Ramos (cell line): ENCODE measurements around the gene ERBB2.
"Not testable (repeated sequence)": the region's sequence is repeated elsewhere in the genome, so short reads cannot be mapped to it uniquely, and the experiment has no call there.

ENCODE experiments used
- in situ Hi-C: fragments of 300-500 bp; cut with MboI; formaldehyde crosslinking; loops from one replicate; pipeline ENCODE4 v1.14.3; 2022; ENCODE audit warnings: low sequenced_read_pairs; ENCODE audit not compliant: unreplicated experiment

The ERBB2 gene

DNA sequence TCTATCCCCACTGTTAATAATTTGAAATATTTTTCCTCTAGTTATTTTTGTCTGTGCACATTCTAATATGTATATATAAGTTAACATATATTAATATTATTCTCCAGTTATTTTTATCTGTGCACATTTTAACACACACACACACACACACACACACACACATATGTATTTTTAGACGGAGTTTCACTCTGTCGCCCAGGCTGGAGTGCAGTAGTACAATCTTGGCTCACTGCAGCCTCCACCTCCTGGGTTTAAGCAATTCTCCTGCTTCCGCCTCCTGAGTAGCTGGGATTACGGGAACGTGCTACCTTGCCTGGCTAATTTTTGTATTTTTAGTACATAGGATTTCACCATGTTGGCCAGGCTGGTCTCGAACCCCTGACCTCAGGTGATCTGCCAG, 17.8 kb downstream of the ERBB2 start:
- in situ Hi-C loops, result no loop called here

DNA sequence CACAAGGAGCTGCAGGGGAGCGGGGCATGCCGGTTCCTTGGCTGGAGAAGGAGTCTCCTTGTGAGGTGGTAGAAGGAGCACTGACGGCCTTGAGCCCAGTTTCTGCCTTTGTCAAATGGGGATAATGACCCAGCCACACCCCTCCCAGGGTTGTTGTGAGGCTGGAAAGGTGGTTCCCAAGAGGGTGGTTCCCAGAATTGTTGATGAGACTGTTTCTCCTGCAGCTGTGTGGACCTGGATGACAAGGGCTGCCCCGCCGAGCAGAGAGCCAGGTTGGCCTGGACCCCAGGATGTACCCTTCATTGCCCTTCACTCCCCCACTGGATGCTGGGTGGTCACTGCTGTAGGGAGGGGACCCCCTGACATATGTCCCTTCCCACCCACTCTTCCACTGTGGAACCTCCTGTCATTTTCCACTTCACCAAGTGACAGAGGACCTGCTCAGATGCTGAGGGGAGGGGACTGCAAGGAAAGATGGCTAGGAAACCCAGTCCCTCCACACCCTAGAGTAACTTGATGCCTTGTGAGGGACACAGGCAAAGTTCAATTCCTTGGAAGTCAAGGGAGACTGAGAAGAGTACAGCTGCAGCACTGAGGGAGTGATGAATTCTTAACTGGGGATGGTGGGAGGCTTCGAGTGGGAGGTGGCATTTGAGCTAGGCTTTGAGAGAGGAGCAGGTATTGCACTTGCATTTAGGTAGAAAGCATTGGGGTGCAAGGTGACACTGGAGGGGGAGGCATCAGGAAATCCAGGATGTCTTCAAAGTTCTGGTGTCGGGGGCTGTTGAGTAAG, 19.9 kb downstream of the ERBB2 start:
- in situ Hi-C loops, result no loop called here

DNA sequence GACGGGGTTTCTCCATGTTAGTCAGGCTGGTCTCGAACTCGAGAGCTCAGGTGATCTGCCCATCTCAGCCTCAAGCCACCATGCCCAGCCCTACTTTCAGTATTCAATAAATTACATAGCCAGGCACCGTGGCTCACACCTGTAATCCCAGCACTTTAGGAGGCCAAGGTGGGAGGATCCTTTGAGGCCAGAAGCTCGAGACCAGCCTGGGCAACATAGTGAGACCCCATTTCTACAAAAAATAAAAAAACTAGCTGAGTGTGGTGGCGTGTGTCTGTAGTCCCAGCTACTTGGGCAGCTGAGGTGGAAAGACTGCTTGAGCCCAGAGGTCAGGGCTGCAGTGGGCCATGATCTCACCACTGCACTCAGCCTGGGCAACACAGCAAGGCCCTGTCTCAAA, 22.2 kb downstream of the ERBB2 start:
- in situ Hi-C loops, result no loop called here

DNA sequence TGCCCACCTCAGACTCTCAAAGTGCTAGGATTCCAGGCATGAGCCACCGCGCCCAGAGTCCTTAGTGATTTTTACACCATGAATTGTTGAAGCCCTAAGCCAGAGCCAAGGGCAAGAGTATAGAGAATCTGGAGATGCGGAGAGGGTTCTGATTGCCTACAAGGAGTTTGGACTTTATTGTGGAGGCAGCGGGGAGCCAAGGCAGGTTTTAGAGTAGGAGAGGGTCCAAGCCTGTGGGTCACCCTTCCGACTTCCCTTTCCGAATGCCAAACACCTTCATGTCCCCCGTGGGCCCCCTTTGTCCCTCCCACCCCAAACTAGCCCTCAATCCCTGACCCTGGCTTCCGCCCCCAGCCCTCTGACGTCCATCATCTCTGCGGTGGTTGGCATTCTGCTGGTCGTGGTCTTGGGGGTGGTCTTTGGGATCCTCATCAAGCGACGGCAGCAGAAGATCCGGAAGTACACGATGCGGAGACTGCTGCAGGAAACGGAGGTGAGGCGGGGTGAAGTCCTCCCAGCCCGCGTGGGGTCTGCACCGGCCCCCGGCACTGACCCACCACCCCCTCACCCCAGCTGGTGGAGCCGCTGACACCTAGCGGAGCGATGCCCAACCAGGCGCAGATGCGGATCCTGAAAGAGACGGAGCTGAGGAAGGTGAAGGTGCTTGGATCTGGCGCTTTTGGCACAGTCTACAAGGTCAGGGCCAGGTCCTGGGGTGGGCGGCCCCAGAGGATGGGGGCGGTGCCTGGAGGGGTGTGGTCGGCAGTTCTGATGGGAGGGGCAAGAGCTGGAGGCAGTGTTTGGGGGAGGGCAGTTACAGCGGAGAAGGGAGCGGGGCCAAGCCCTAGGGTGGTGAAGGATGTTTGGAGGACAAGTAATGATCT, 23.3 kb downstream of the ERBB2 start:
- in situ Hi-C loops, result no loop called here

DNA sequence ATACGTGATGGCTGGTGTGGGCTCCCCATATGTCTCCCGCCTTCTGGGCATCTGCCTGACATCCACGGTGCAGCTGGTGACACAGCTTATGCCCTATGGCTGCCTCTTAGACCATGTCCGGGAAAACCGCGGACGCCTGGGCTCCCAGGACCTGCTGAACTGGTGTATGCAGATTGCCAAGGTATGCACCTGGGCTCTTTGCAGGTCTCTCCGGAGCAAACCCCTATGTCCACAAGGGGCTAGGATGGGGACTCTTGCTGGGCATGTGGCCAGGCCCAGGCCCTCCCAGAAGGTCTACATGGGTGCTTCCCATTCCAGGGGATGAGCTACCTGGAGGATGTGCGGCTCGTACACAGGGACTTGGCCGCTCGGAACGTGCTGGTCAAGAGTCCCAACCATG, 24.9 kb downstream of the ERBB2 start:
- in situ Hi-C loops, result no loop called here

DNA sequence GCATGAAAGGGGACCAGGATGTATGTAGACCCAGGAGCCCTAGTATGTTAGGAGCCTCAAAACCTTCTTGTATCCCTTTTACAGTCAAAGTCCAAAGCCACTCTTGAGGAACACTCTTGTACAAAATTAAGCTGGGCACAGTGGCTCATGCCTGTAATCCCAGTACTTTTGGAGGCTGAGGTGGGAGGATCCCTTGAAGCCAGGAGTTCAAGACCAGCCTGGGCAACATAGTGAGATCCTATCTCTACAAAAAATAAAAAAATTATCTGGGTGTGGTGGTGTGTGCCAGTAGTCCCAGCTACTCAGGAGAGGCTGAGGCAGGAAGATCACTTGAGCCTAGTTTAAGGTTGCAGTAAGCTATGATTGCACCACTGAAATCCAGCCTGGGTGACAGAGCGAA, 26.1 kb downstream of the ERBB2 start:
- in situ Hi-C loops, result not testable (repeated sequence)

DNA sequence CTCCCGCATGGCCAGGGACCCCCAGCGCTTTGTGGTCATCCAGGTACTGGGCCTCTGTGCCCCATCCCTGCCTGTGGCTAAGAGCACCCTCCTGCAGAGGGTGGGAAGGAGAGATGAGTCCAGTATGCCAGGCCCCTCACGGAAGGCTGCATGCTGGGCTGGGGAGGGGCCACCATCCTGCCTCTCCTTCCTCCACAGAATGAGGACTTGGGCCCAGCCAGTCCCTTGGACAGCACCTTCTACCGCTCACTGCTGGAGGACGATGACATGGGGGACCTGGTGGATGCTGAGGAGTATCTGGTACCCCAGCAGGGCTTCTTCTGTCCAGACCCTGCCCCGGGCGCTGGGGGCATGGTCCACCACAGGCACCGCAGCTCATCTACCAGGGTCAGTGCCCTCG, 26.8 kb downstream of the ERBB2 start:
- in situ Hi-C loops, result no loop called here

DNA sequence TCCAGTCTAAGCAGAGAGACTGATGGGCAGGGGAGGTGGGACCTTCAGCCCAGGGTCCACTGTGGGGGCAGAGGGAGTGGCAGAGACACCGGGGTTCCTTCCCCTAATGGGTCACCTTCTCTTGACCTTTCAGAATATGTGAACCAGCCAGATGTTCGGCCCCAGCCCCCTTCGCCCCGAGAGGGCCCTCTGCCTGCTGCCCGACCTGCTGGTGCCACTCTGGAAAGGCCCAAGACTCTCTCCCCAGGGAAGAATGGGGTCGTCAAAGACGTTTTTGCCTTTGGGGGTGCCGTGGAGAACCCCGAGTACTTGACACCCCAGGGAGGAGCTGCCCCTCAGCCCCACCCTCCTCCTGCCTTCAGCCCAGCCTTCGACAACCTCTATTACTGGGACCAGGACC, 27.7 kb downstream of the ERBB2 start:
- in situ Hi-C loops, result no loop called here

DNA sequence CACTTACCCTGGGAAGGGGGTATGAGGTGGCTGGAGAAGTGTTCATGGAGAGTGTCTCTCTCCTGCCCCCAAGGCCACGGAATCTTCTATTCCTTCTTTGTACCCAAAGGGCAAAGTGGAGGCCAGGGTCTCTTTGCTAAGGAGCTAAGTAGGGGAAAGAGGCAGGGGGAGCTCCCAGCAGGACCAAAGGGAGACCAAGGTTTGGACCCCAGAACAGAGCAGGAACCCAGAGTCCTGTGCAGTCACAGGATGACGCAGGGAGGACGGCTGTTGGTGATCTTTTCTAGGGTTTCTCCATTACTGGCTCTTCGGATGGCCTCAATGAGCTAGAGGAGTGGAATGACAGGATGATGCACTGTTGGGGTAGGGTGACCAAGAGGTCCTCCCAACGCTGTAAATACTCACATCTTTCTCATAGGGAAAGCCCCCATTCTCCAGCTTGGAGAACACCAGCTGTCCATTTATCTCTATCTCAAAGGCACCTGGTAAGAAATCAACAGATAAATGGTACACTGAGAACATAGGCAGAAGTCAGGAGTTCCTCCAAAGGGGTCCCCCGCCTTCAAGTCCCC, 29.5 kb downstream of the ERBB2 start:
- in situ Hi-C loops, result no loop called here

DNA sequence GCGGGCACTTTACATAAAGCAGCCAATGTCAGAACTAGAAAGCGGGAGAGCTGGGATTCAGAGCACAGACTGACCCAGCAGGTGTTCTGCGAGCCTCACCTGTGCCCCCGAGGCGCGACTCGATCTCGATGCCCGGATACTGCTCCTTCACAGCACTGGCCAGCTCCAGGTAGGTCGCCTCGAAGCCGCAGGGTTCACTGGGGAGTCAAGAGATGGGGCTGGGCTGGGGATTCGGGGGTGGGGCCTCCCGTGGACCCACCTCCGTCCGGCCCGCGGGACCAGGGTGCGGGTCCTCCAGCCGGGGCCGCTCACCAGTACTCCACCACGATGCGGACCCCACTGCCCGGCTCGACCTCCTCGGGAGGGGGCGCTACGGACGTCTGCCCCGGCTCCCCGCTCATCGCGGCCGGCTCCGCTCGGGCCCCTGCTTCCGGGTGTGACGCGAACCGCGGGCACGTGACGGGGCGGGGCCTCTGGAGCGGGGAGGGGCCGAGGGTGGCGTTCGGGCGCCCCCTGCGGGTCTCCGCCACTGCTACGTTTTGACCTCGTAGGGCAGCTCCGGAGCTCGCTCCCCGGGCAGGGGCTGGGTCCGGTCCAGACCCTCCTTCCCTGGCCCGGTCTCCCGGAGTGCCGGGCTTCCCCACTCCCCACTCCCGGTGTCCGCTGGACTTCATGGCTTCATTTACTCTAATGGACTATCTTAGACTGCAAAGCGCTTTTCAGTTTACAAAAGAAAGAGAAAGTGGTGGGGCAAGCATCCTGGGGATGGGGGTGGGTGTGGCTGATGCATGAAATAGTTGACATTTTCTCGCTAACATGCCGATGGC, 30.4 kb downstream of the ERBB2 start, which contains the start of gene MIEN1:
Gene MIEN1, minus strand, starts transcription at position 438 of the 827 bp plus-strand sequence. Its CDS starts 37 bp downstream, at position 401.
- in situ Hi-C loops, result no loop called here

DNA sequence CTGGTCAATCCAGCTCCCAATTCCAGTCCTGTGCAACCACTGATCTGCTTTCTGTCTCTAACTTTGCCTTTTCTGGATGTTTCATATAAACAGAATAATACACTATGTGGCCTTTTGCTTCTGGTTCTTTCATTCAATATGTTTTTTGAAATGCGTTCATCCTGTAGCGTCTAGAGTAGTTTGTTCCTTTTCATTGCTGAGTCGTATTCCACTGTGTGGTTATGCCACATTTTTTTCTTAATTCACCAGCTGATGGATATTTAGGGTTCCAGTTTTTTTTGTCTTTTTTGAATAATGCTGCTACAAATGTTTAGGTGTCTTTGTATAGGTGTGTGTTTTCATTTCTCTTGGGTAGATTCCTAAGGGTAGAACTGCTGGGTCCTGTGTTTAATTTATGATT, 32.7 kb downstream of the ERBB2 start:
- in situ Hi-C loops, result no loop called here

DNA sequence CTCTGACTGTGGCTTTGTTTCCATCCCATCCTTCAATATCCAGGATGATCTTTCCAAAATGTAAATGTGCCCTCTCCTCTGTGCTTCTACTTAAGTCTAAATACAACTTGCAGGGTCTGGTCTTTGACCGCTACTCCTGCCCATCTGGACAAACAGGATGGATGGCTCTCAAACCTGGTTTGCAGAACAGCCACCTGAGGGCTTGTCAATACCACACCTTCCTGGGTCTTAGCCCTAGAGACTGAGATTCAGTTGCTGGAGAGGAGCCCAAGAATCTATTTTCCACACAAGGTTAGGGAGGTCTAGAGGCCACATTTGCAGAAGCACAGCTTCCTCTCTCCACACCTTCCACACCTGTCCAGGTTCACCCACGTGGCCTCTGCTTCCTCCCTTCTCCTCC, 36.0 kb downstream of the ERBB2 start:
- in situ Hi-C loops, result no loop called here

DNA sequence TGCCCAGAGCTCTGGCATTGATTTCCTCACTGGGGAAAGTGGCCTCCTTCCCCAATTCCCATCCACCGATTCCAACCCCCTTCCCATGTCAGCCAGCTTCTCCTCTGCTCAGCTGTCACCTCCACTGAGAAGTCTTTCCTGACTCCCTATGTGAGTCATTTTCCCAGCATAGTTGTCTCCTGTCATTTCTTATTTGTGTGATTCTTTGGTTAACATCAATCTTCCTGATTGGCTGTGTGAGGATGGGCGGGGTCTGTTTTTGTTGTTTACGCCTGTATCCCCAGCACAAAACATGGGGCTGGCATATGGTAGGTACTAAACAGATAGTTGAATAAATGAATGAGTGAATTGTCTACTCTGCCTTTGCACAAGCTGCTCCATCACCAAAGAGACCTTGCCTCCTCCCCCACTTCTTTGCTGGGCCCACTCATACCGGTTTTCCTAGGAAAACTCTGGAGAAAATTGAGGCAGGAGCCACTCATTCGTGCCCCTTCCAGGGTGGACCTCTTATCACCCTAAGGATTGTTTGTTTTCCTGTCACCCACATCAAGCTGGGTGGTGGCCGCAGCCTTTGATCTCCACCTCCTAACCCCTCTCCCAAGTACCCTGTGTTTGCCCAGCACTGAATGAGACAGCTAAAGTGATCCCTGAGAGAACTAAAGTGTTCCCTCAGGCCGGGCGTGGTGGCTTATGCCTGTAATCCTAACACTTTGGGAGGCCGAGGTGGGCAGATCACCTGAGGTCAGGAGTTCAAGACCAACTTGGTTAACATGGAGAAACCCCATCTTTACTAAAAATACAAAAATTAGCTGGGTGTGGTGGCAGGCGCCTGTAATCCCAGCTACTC, 36.7 kb downstream of the ERBB2 start:
- in situ Hi-C loops, result no loop called here

DNA sequence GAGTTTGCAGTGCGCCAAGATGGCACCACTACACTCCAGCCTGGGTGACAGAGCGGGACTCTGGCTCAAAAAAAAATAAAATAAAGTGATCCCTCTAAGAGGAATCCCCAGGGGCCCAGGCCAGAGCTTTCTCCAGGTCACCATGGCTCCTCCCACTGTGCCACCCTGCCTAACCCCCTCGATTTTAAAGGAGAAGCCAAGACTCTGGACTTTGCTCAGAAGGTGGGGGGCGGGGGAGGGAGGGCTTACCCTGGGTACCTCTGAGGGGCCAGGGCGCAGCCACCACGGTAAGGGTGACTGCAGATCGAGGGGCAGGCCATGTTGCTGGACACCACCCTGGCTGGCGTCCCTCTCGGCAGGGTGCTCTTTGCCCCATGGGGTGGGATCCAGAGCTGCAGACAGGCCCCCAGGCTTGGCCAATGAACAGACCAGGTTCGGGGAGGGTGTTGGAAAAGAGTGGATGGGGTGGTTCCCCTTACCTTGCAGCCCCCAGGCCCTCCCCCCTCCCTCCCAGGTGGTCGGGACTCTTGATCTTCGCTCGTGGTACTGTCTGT, 37.4 kb downstream of the ERBB2 start:
- in situ Hi-C loops, result no loop called here

DNA sequence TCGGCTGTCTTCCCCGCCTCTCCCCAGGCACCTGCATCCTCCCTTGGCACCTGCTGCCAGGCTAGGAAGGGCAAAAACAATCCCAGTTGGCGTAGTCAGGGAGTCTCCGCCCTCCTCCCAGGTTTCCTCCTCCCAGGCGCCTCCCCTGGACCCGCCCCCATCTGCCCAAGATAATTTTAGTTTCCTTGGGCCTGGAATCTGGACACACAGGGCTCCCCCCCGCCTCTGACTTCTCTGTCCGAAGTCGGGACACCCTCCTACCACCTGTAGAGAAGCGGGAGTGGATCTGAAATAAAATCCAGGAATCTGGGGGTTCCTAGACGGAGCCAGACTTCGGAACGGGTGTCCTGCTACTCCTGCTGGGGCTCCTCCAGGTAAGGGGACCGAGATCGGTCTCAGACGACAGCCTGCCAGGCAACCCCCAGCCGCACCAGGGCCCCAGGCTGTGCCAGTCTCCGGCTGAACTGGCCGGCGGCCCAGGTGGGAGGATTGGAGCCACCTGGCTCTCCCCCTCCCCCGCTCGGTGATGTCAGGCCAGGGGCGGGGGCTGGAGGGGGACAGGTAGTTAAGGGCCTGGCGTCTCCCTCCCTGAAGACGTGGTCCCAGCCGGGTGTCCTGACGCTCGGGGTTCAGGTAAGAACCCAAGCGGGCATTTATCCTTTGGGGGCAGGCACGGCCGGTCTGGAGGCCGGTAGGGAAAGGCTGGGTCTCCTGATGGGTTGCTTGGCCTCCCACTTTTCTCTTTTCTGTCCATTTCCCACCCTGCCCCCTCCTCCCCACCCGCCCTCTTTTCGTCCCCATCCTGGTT, 38.1 kb downstream of the ERBB2 start, which contains the start of gene GRB7:
Gene GRB7, plus strand, starts transcription at position 179 of the 808 bp plus-strand sequence. CDS start 4,364 bp downstream, outside the sequence.
- in situ Hi-C loops, result no loop called here

DNA sequence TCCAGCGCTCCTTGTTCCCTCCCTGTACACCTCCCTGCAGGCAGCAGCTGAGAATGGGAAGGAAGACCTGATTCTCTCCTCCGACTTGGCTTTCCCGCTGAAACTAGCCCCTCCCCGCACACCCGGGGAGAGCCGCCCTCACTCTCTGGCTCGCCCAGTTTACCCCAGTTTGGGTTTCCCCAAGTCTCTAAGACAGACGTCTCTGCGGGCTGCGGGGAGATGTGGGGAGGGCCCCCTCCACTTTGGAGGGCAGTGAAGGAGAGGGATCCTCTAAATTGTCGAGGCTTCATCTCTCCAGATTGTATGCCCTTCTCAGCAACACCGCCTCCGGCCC, 38.7 kb downstream of the ERBB2 start:
- in situ Hi-C loops, result no loop called here

DNA sequence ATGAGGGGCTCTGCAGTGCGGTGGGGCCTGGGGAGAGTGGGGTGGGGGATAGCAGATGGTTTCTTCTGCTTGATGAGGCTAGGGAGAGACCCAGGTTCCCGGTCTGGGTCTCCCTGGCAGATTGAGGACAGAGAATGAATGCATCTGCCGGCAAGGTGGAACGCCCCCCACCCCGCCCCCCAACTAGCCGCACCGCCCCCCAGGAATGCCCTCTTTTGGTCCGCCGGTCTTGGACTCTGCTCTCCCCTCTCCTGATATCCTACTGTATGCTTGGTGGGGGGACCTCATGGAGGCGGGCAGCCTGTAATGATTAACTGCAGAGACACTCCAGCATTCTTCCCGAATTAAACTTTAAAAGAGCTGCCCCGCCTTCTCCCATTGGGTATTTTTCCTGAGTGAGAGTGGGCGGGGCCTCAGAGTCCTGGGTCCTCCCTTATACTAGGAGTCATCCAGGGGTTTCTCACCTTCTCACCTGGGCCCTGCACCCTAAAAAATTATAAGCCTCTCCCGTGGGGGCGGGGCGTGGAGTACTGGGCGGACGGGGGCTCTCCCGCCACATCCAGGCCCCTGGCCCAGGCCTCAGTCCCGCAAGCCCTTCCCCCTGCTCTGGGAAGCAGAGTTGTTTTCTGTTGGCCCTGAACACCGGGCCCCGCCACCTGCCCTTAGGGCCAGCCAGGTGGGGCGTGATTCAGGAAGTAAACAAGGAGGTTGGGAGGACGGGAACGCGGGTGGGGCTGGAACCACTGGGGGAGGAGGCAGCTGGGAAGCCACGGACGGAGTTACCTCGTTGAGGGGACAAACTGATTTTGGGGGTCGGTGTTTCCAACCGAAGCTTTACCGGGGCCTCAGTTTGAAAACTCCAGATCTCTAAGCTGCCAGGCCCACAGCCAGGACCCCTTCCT, 39.4 kb downstream of the ERBB2 start:
- in situ Hi-C loops, result no loop called here
